Mucosa of gallbladder (tissue), 1 donor: ENCODE data around the gene SLC6A16. TPM values are rescaled to one million over a fixed set of nuclear protein-coding genes. Genes with fewer than 3 reads are reported as not detected.
"Not testable (repeated sequence)": the region's sequence is repeated elsewhere in the genome, so short reads cannot be mapped to it uniquely, and the experiment has no call there.

Experiments used
- DNase-seq: peaks from one replicate; pipeline ENCODE4 v3.0.0-alpha.2; 2020; ENCODE audit warnings: low spot score
- total RNA-seq: library from RNA; stranded (reverse); gene quantifications from one replicate; pipeline ENCODE4 v1.2.1, GENCODE V29; 2021
- donor health status: DM: no; HTN: no; CAD: no.

The SLC6A16 gene
- total RNA-seq, 1 donor from 2014 or later = 0.86 TPM

GRCh38 chr19:49344505-49345423 is 19.8 kb upstream of the SLC6A16 start:
- DNase-seq = no peak

GRCh38 chr19:49343123-49343522 is 18.1 kb upstream of the SLC6A16 start:
- DNase-seq = no peak

GRCh38 chr19:49342291-49342721 is 17.3 kb upstream of the SLC6A16 start:
- no peak for DNase-seq

GRCh38 chr19:49340865-49341718 is 16.1 kb upstream of the SLC6A16 start:
- DNase-seq = no peak

- DNase-seq = peak; percentile 77
Measured at GRCh38 chr19:49340069-49340864, 15.3 kb upstream of the SLC6A16 start.

- peak; percentile 90 for DNase-seq
Measured at GRCh38 chr19:49339301-49340068, 14.5 kb upstream of the SLC6A16 start.

GRCh38 chr19:49338691-49339300 is 13.8 kb upstream of the SLC6A16 start:
- DNase-seq = peak; percentile 88

- no peak for DNase-seq
Measured at GRCh38 chr19:49338023-49338677, 13.2 kb upstream of the SLC6A16 start.

- no peak for DNase-seq
Measured at GRCh38 chr19:49337267-49338022, 12.5 kb upstream of the SLC6A16 start.

GRCh38 chr19:49336482-49337266 is 11.7 kb upstream of the SLC6A16 start:
- no peak for DNase-seq

- no peak for DNase-seq
Measured at GRCh38 chr19:49335784-49336481, 10.9 kb upstream of the SLC6A16 start.

GRCh38 chr19:49335071-49335783 is 10.2 kb upstream of the SLC6A16 start, which contains the start of gene CD37:
Gene CD37, plus strand, starts transcription at chr19:49335406. Its CDS starts 135 bp downstream, at chr19:49335541.
- DNase-seq = no peak

- DNase-seq = no peak
Measured at GRCh38 chr19:49333811-49334288, 8.9 kb upstream of the SLC6A16 start.

- no peak for DNase-seq
Measured at GRCh38 chr19:49333418-49333805, 8.4 kb upstream of the SLC6A16 start.

- not testable (repeated sequence) for DNase-seq
Measured at GRCh38 chr19:49332691-49333417, 7.9 kb upstream of the SLC6A16 start.

GRCh38 chr19:49331616-49332055 is 6.6 kb upstream of the SLC6A16 start:
- DNase-seq = peak; percentile 42
